ENCODE results near the gene XAGE5.

GRCh38 chrX:52824608-52825007 is 13.5 kb downstream of the XAGE5 start:
- TF ChIP-seq CTCF (IDR thresholded peaks at IDR 0.05; ENCODE audit: low read length) = no peak
- TF ChIP-seq EZH2 (IDR thresholded peaks at IDR 0.05; ENCODE audit: borderline replicate concordance, low read length) = no peak

Data from OCI-LY1 (cell line).